GM13976 (cell line): ENCODE results near the gene LLPH.
A peak's percentile ranks its signal among the peaks of the same experiment; 100 is the strongest.

Experiments
- DNase-seq: peaks from one replicate; pipeline ENCODE4 v3.0.0; 2012; ENCODE audit warnings: low spot score
- in situ Hi-C: fragments of 300-500 bp; cut with MboI; formaldehyde crosslinking; loops from one replicate; pipeline ENCODE4 v1.12.0; 2022; ENCODE audit warnings: low sequenced_read_pairs, mixed read lengths, inconsistent platforms; ENCODE audit not compliant: unreplicated experiment
- TF ChIP-seq, protein P1 (sequence below): IDR thresholded peaks from 2 replicates; pipeline ENCODE4 v1.5.1; 2012; ENCODE audit warnings: borderline replicate concordance, mild to moderate bottlenecking; ENCODE audit not compliant: insufficient read depth; ENCODE audit errors: extremely low read depth, missing control alignments, control extremely low read depth

LLPH gene

DNA sequence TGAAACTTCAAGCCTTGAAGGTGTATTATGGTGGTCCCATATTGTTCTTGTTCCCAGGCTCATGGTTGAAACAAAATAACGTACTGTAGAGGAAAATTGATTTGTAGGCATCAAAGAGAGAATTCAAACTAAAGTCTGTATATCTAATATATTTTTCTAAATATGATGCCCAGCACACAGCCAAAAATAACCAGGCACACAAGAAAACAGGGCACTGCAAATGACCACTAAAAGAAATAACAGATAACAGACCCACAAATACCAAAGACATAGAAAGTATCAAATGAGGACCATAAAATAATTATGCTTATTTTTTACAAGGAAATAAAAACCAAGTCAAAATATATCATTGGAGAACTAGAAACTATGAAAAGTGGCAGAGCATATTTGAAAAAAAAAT lies 46.8 kb downstream of the LLPH start:
- in situ Hi-C loops, result loop anchor here (25.0 kb wide), 2 partner anchors 471 to 771 kb away; no protein-coding TSS in a partner anchor
- no peak for DNase-seq
- TF ChIP-seq, protein P1, sequence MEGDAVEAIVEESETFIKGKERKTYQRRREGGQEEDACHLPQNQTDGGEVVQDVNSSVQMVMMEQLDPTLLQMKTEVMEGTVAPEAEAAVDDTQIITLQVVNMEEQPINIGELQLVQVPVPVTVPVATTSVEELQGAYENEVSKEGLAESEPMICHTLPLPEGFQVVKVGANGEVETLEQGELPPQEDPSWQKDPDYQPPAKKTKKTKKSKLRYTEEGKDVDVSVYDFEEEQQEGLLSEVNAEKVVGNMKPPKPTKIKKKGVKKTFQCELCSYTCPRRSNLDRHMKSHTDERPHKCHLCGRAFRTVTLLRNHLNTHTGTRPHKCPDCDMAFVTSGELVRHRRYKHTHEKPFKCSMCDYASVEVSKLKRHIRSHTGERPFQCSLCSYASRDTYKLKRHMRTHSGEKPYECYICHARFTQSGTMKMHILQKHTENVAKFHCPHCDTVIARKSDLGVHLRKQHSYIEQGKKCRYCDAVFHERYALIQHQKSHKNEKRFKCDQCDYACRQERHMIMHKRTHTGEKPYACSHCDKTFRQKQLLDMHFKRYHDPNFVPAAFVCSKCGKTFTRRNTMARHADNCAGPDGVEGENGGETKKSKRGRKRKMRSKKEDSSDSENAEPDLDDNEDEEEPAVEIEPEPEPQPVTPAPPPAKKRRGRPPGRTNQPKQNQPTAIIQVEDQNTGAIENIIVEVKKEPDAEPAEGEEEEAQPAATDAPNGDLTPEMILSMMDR, result no peak

DNA sequence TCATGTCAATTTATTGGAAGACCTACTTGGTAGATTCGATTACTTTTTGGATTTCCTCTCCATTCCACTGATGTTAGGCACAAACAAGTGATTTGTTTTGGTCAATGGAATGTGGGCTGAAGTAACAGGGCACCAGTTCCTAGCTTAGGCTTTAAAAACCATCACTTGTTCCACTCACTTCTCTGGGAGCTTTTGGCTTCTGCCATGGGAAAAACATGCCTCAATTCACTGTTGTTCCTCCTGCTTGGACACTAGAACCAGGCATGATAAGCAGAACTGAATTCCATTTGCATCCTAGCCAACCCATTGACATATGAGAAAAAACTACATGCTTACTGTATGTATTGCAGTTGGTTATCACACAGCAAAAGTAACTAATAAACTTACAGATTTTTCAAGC lies 47.8 kb downstream of the LLPH start:
- in situ Hi-C loops, result loop anchor here (25.0 kb wide), 2 partner anchors 470 to 770 kb away; no protein-coding TSS in a partner anchor

DNA sequence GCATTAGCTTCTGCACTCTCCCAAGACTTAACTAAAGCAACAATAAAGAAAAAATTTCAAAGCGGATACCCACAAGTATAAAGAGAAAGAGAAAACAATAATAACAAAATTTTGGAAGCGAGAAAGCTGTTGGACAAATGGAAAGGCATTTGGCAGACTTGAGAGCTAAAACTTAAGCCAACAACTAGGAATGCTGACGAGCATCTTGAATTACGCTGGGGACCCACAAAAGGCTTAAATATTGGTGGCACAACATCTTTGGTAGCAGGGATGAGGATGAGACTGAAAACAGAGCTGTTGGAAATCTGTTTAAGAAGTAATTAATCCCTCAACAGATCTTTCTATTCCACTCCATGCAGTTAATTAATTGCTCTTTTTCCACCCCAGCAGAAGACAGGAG lies 49.8 kb downstream of the LLPH start:
- no peak for DNase-seq
- in situ Hi-C loops, result loop anchor here (25.0 kb wide), 2 partner anchors 468 to 768 kb away; no protein-coding TSS in a partner anchor
- TF ChIP-seq, protein P1, result no peak

More for the DNA sequence above, 47.8 kb downstream of the LLPH start:
- DNase-seq, result no peak
- TF ChIP-seq, protein P1, result no peak

DNA sequence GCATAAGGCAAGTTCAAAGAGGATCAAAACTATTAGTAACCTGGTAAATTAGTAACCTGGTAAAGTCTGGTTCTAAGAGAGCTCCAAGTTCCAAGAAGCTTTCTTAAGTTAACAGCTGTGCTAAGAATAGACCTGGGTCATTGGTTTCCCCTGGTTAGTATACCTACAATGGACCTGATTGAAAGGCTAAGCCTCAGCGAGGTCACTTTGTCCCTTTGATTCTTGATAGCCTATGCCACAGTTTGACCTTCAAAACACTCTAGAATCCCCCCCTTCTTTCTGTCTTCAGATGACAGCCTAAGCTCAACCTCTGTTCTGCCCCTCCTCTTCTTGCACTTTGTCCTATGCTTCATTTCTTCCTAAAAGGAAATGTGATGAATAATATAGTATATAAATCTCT lies 53.0 kb downstream of the LLPH start:
- no peak for DNase-seq
- TF ChIP-seq, protein P1, result no peak
- in situ Hi-C loops, result loop anchor here (25.0 kb wide), 2 partner anchors 465 to 765 kb away; no protein-coding TSS in a partner anchor

DNA sequence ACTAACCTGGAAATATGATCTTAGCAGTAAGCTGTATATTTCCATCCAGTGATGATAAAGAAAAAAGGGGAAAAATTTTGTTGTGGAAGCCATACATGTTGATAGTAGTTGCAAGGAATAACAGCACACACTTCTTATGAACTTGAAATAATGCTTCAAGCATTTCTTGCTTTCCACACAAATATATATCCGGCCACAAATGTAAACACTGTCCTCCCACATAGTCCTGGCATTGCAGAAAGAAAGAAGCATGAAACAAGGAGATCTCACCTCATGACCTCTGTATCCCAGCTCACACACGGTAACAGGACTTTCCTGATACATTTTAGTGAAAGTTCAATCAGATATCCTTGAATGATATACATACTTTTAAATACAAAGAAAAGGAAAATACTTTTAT lies 56.0 kb downstream of the LLPH start:
- in situ Hi-C loops, result no loop called here
- TF ChIP-seq, protein P1, result no peak
- no peak for DNase-seq

DNA sequence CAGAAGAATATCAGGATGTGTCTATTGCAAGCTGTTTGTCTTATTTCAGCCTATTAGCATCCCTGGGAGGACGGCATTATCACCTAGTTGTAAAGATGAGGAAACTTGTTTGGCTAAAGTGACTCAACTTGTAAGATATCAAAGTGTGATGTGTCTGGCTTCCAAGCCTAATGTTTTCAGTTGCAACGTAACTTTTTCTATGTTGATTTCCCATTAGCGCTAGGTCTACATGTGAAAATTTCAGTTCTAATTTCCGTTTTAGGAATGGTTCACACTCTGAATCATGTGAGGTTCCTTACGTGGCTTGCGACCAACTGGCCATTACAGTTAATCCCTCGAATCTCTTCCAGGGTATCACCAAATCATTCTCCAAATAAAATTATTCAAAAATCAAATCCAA lies 58.0 kb downstream of the LLPH start:
- peak; percentile 50 for DNase-seq
- in situ Hi-C loops, result no loop called here
- TF ChIP-seq, protein P1, result no peak
